ENCODE measurements around the gene ENO1.

GRCh38 chr1:8818325-8818775 is 60.1 kb downstream of the ENO1 start:
- TF ChIP-seq RAD21 (IDR thresholded peaks at IDR 0.05; ENCODE audit: low read length): no peak
- TF ChIP-seq CTCF (conservative IDR thresholded peaks at IDR 0.05; ENCODE audit: low read depth, low read length): no peak
- no peak for TF ChIP-seq POLR2A (IDR thresholded peaks at IDR 0.05; ENCODE audit: low read depth, low read length)
- TF ChIP-seq ELK1 (IDR thresholded peaks at IDR 0.05; ENCODE audit: borderline replicate concordance, low read depth, low read length): no peak
- no peak for TF ChIP-seq CEBPB (IDR thresholded peaks at IDR 0.05; ENCODE audit: low read depth, low read length)
- TF ChIP-seq MAFK (IDR thresholded peaks at IDR 0.05; ENCODE audit: low read depth, low read length): no peak
- TF ChIP-seq MAZ (IDR thresholded peaks at IDR 0.05; ENCODE audit: borderline replicate concordance, low read depth, low read length): no peak
- TF ChIP-seq USF2 (IDR thresholded peaks at IDR 0.05; ENCODE audit: low read depth, low read length): no peak
- TF ChIP-seq RFX5 (IDR thresholded peaks at IDR 0.05; ENCODE audit: low read depth, low read length): no peak
- no peak for TF ChIP-seq FOS (IDR thresholded peaks at IDR 0.05; ENCODE audit: low read depth, low read length)
- TF ChIP-seq MXI1 (IDR thresholded peaks at IDR 0.05; ENCODE audit: borderline replicate concordance, low read depth, low read length): no peak
- no peak for TF ChIP-seq RCOR1 (IDR thresholded peaks at IDR 0.05; ENCODE audit: insufficient replicate concordance, low read length)
- no peak for TF ChIP-seq NFE2L2 (IDR thresholded peaks at IDR 0.05; ENCODE audit: low read depth, low read length)
- TF ChIP-seq SMC3 (IDR thresholded peaks at IDR 0.05; ENCODE audit: low read depth, low read length): no peak
